Measurements from ENCODE around the gene TLR4.

Gene TLR4

DNA sequence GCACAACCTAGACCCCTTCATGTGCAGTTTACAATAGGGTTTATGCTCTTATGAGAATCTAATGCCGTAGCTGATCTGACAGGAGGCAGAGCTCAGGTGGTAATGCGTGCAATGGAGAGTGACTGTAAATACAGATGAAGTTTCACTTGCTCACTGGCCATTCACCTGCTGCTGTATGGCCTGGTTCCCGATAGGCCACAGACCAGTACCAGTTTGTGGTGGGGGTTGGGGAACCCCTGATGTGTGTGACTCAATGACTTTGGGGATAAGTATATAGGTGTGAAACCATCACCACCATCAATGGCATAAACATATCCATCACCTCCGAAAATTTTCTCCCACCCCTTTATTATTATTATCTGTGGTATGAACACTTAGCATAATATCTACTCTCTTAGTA lies 42.1 kb downstream of the TLR4 start:
- no peak for DNase-seq

DNA sequence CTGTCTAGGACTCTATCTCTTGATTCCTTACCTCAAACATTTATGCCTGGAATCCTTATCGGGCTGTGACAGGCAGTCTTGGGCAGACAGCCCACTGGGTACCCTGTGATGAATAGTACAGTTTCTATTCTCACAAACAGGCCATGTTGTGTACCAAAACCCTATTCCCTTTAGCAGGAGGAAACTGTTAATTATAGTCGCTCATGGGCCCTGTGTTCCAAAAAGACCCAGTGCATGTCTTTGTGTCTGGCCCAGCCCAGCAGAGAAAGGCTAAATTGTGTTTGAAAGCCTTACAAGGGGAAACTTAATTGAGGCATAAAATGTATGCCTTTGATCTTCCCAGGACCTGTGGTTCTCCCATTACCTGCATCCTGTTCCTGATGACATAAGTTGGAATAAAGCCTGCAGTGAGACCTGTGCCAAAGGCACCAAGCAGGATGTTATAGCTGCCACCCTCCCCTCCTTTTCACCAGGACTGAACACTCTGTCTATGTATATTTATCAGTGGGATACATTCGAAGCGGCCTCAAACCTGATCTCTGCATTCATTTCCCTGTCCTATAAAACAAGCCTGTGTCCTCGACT lies 43.3 kb downstream of the TLR4 start:
- no peak for DNase-seq

DNA sequence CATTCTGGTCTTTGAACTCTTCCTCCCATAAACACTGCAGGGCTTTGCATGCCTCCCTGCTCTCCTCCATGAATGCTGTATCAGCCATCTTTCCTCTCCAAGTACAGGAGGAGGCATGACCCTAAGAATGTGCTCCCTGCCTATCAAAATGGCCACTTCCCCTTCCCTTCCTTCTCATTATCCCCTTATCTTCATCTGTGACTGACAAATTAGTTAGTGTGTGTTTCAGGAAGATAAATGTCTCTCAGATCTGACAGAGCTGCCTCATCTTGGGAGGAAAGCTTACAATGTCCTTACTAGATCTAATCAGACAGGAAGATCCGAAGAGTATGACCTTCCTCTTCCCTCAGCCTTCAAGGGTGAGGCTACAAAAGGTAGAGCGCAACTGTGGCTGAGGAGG lies 46.2 kb downstream of the TLR4 start:
- no peak for DNase-seq

DNA sequence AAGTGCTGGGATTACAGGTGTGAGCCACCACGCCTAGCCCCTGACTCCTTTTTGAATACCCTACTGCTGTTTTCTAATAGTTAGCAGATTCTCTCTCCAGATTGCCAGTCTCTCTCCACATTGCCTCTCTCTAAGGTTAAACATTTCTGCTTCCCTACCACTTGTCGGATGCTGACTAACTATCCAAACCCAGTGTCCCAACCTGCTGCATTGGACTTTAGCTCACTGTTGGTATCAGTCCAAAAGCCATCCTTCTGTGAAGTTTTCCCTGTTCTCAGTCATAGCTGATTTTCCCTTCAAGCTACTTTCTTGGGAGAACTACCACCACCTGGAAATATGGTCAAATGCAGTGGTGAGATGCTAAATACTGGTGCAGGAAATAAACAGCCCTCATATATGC lies 48.7 kb downstream of the TLR4 start:
- no peak for DNase-seq

DNA sequence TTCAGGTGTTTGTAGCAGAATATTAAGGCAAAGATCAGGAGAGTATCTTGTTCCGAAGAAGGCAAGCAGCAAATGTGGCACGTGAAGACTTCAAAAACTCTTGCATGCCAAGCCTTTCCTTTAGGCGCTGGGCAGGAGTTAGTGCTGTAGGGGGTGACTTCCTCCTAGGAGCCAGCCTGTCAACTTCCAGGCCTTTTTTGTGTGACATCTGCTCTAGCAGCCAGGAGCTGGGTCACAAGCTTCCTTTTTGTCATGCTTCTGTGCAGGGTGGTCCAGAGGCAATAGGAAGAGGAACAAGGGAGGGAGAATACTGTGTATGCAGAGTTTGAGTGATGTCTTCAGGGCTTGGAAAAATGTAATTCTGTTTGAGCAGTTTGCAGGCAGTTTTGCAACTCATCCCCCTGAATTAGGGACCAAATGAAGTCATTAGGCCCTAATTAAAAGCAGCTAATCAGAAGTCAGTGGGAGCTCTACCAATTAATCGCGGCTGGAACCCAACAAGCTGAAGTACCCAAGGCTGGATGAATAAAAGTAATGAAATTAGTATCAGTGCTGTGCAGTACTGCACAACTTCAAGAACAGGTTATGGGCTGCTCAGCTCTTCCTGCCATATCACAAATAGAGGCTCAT lies 53.5 kb downstream of the TLR4 start:
- DNase-seq: peak in 2 of 3 experiments; percentile 17 to 51

DNA sequence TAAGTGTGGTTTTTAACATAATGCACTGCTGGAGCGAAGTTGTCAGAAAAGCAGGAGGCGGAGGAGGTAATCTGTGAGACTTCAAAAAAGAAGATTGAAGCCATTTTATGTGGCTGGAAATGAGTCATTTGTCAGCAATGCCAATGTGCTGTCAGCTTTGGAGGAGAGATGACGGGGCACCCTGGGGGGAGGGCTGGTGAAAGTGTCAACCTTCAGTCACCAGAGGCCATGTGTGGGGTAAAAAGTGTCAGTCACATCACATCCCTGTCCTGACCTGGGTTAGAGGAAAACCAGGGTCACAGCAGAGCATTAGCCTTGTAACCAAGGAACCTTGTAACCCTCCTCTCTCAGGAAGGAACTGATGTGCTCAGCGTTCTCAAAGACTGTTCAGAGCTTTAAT lies 59.1 kb downstream of the TLR4 start:
- DNase-seq: no peak

DNA sequence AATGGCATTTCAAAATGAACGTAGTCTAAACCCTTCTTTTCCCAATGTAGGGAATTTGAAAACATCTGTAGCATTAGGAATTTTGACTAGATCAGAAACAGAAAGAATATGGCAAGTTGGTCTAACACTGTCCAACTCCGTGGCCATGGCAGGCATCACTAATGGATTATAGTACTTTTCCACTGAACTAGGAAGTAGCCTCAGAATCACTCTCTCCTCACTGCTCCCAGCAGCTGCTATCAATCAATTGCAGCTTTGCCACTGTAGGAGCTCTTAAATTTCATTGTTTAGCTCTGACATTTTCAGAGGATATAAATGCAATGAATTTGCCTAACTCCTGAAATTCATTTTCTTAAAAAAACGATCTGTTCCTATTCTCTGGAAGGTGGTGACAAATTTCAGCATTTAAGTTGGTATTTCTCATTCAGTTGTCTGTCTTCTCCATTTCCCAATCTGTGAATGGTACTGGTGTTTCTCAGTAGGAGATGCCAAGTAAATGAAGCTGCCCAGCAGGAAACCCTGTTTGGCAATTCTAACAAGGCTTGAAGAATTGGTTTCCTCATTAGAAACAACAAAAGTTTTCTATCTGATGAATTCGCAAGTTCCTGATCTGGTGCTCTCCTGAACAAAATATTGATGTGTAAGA lies 64.7 kb downstream of the TLR4 start:
- DNase-seq: peak in 1 of 3 experiments; percentile 46

DNA sequence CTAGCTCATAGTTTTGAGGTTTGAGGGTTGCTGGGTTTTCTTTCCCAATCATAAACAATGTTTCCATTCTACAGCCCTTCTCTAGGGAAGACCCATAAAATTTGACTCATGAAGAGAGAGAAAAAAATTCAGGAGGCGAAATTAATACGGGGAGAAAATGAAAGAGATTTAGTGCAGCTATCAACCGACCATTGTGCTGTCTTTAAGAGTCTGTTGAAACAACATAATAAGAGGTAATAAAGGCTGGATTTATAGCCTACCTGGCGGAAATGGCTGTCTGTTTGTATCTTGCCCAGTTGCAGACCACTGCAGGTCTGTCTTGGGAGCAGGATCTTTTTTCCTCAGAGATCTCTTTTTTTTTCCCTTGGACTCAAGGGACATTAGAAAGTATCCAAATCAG lies 66.9 kb downstream of the TLR4 start:
- DNase-seq: peak; percentile 22 to 90 (median 57)

DNA sequence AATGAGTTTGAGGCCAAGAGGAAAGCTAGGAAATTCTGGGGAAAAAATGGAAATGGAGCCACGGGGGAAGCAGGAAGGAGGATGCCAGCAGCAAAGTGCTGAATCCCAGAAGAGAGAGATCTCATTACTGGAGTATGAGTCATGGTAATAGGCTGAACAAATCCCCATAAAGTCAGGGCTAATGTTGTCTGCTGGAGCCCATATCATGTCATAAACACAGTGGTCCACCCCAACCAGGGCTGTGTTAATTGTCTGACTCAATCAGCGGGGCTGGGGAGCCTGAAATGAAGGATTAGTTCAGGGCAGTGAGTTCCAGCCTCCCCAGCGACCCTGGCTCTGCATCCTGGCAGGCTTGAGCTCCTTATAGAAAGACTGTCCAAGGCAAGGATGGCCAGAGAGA lies 68.8 kb downstream of the TLR4 start:
- no peak for DNase-seq
